RWPE2 (cell line): ENCODE results near the gene SMIM10.
A peak's percentile ranks its signal among the peaks of the same experiment; 100 is the strongest.
"Not testable (repeated sequence)": the region's sequence is repeated elsewhere in the genome, so short reads cannot be mapped to it uniquely, and the experiment has no call there.

Experiments used
- ATAC-seq: fragments of 200-7000 bp; cut with Tn5 transposase; 3 replicates; pipeline ENCODE4 v1.9.1; 2021; ENCODE audit warnings: low read depth
- DNase-seq: peaks from one replicate; pipeline ENCODE4 v3.0.0-alpha.2; 2020; ENCODE audit warnings: low spot score
- H3K27ac ChIP-seq: fragments of 450-650 bp; 2 replicates; pipeline ENCODE4 v1.5.1; 2017; ENCODE audit warnings: mild to moderate bottlenecking; ENCODE audit not compliant: poor library complexity, severe bottlenecking
- H3K27me3 ChIP-seq: fragments of 250-450 bp; sonication (Bioruptor Pico); 2 replicates; pipeline ENCODE4 v1.5.1; 2021; ENCODE audit warnings: mild to moderate bottlenecking, moderate library complexity; ENCODE audit not compliant: insufficient read depth, poor library complexity, severe bottlenecking
- H3K36me3 ChIP-seq: fragments of 250-450 bp; sonication (Bioruptor Pico); 2 replicates; pipeline ENCODE4 v1.5.1; 2020; ENCODE audit warnings: low read depth, mild to moderate bottlenecking, moderate library complexity
- H3K4me1 ChIP-seq: fragments of 250-450 bp; sonication (Bioruptor Pico); 2 replicates; pipeline ENCODE4 v1.5.1; 2021; ENCODE audit warnings: mild to moderate bottlenecking, moderate library complexity; ENCODE audit not compliant: insufficient read depth, poor library complexity, severe bottlenecking
- H3K4me3 ChIP-seq: fragments of 250-450 bp; sonication (Bioruptor Pico); 2 replicates; pipeline ENCODE4 v1.5.1; 2021; ENCODE audit warnings: mild to moderate bottlenecking, moderate library complexity; ENCODE audit not compliant: severe bottlenecking
- H3K9me3 ChIP-seq: fragments of 250-450 bp; sonication (Bioruptor Pico); 2 replicates; pipeline ENCODE4 v1.5.1; 2021; ENCODE audit warnings: mild to moderate bottlenecking, moderate library complexity; ENCODE audit not compliant: severe bottlenecking
- CTCF ChIP-seq: fragments of 450-650 bp; IDR thresholded peaks from one replicate; pipeline ENCODE4 v1.5.1; 2017; ENCODE audit warnings: mild to moderate bottlenecking, moderate library complexity; ENCODE audit not compliant: poor library complexity, severe bottlenecking

The SMIM10 gene

GRCh38 chrX:134990801-134991481, at the start of gene SMIM10:
Gene SMIM10, plus strand, starts transcription at chrX:134990991. Its CDS starts 105 bp downstream, at chrX:134991096.
- Histone ChIP-seq H3K4me3 (no peak within 1 kb of the TSS), H3K4me1 (no peaks in the 10 kb centered on the region), H3K27ac (no peak within 1 kb of the TSS), H3K9me3 (no peaks in the 10 kb centered on the region), H3K27me3 (no peaks in the 10 kb centered on the region), H3K36me3 (no peaks in the 10 kb centered on the region)
- no peak for DNase-seq
- TF ChIP-seq CTCF, result no peak
- ATAC-seq, result peak; percentile 60

- not testable (repeated sequence) for H3K27me3 ChIP-seq, DNase-seq, H3K36me3 ChIP-seq, H3K4me3 ChIP-seq, H3K4me1 ChIP-seq, H3K9me3 ChIP-seq, H3K27ac ChIP-seq, ATAC-seq
These were observed 44.4 kb upstream of the SMIM10 start for GRCh38 chrX:134946364-134946763.

GRCh38 chrX:134948333-134949241, 42.2 kb upstream of the SMIM10 start:
- peak; percentile 52; the same call in 2 of the 3 replicates for ATAC-seq

GRCh38 chrX:134949271-134949670, 41.5 kb upstream of the SMIM10 start:
- TF ChIP-seq CTCF, result no peak
- Histone ChIP-seq H3K27ac (peak overlapping the region; percentile 33), H3K36me3 (no peaks in the 10 kb centered on the region), H3K4me3 (no peak overlapping the region), H3K4me1 (peaks cover 5% of the 10 kb centered on the region), H3K9me3 (no peaks in the 10 kb centered on the region), H3K27me3 (no peaks in the 10 kb centered on the region)
- no peak; the same call in 2 of the 3 replicates for ATAC-seq
- no peak for DNase-seq

More at GRCh38 chrX:134948333-134949241, 42.2 kb upstream of the SMIM10 start:
- no peak for DNase-seq
- H3K4me1 ChIP-seq, result peaks cover 5% of the 10 kb centered on the region
- H3K27ac ChIP-seq, result peak overlapping the region; percentile 33
- no peaks in the 10 kb centered on the region for H3K9me3 ChIP-seq
- H3K4me3 ChIP-seq, result no peak overlapping the region
- no peaks in the 10 kb centered on the region for H3K27me3 ChIP-seq
- H3K36me3 ChIP-seq, result no peaks in the 10 kb centered on the region
- no peak for TF ChIP-seq CTCF

GRCh38 chrX:134957836-134958235, 33.0 kb upstream of the SMIM10 start:
- no peaks in the 10 kb centered on the region for H3K9me3 ChIP-seq
- H3K27me3 ChIP-seq, result no peaks in the 10 kb centered on the region
- DNase-seq (no peak), ATAC-seq (no peak)
- no peak overlapping the region for H3K4me3 ChIP-seq
- TF ChIP-seq CTCF, result no peak
- H3K4me1 ChIP-seq, result no peaks in the 10 kb centered on the region
- H3K27ac ChIP-seq, result no peak overlapping the region
- H3K36me3 ChIP-seq, result no peaks in the 10 kb centered on the region

- not testable (repeated sequence) for H3K9me3 ChIP-seq, DNase-seq, H3K36me3 ChIP-seq, H3K27me3 ChIP-seq, H3K27ac ChIP-seq, ATAC-seq, H3K4me1 ChIP-seq, H3K4me3 ChIP-seq
These were observed 30.4 kb upstream of the SMIM10 start for GRCh38 chrX:134960366-134960765.
